ENCODE results near the gene DGCR2.
"Not testable (repeated sequence)": the region's sequence is repeated elsewhere in the genome, so short reads cannot be mapped to it uniquely, and the experiment has no call there.

The DGCR2 gene

DNA sequence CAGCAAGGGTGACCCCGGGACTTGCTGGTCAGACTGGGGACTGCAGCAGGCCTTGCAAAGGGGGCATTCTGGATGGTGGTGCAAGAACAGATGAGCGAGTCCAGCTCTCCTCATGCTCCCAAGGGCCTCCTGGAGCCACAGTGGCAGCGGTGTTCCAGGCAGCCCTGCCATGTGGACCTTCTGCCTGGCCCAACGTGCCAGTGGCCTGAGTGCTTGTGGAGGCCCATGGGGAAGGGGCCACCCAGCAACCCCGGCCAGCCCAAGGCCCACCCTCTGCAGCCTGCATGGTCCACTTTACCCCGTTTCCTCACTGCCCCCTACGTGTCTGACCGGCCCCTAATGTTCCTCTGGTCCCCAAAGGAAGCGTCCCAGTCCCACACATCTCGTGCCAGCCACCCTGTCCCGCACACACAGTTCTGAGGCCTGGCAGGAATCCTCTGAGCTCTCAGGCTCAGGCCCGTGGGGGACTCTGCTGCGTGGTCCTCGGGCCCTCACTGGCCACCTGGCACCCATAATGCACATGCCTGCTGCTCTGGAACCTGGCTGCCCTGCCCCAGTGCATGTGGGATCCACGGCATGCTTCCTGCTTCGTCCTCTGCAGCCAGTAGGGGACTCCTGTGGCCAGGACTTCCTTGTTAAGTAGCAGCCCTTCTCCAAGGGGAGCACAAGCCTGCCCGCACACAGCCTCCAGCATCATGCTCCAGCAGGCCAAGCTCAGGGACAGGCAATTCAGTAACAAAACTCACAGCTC is 85.5 kb downstream of the DGCR2 start:
- Histone ChIP-seq H3K36me3 (ENCODE audit: control insufficient read depth in 2 of 2, insufficient read depth in 2 of 2, low read length in 2 of 2) (peaks cover 39 to 43% of the 10 kb centered on the region in 2 donors), H3K4me3 (ENCODE audit: low read length in 2 of 2) (no peak overlapping the region), H3K9ac (ENCODE audit: low read depth in 1 of 2, low read length in 2 of 2) (no peak overlapping the region), H3K4me1 (ENCODE audit: control insufficient read depth in 2 of 2, insufficient read depth in 2 of 2, low read length in 2 of 2) (no peaks in the 10 kb centered on the region), H3K27me3 (ENCODE audit: control insufficient read depth in 2 of 2, insufficient read depth in 2 of 2, low read length in 2 of 2) (no peaks in the 10 kb centered on the region), H3K9me3 (ENCODE audit: control insufficient read depth in 2 of 2, low read length in 2 of 2) (no peaks in the 10 kb centered on the region), H3K27ac (ENCODE audit: low read depth in 2 of 2, low read length in 2 of 2) (no peak overlapping the region)

DNA sequence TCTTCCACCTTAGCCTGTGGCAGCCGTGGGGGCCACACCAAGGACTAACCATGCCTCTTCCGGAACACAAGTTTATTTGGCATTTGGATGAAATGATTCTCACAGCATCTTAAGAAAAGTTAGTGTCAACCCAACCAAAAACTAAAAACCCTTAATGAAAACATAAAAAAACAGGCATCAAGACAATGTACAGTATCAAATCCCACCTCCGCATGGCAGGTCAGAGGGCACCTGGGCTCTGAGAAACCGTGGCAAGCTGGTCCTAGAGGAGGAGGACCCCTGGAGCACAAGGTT is 86.0 kb downstream of the DGCR2 start:
- no peaks in the 10 kb centered on the region for H3K4me1 ChIP-seq (ENCODE audit: control insufficient read depth in 2 of 2, insufficient read depth in 2 of 2, low read length in 2 of 2)
- no peaks in the 10 kb centered on the region for H3K27me3 ChIP-seq (ENCODE audit: control insufficient read depth in 2 of 2, insufficient read depth in 2 of 2, low read length in 2 of 2)
- H3K27ac ChIP-seq (ENCODE audit: low read depth in 2 of 2, low read length in 2 of 2) = no peak overlapping the region

DNA sequence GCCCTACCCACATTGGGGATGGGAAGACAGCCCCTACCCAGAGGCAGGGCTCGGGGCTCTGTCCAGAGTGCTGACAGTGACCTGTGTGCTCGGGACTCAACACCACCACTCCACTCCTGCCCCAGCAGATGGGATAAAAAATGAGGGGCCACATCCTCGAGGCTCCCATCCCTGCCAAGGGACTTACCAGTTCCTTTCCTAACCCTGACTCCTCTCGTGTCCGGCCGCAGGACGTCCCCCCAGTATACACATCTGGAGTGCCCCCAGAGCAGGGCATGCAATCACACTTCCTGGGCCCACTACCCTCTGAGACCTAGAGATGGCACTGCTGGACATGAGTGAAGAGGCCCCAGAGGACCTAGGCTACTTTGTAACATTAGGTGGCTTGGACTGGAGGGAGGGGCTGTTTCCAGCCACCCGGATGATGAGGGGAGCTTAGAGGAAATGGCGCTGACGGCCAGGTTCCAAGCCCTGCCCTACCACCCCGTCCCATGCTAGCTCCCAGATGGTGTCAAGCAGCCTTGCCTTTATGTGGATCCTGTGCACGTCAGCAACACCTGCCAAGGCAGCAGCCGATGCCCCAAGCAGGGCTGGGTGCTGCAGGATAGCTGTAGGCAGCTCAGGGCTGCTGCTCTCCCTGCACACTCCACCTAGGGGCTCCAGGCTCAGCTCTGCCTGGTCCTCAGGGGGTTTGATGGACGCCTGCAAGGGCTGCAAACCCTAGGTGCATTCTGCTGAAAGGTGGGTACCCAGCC is 86.6 kb downstream of the DGCR2 start:
- no peaks in the 10 kb centered on the region for H3K27me3 ChIP-seq (ENCODE audit: control insufficient read depth in 2 of 2, insufficient read depth in 2 of 2, low read length in 2 of 2)
- no peak overlapping the region for H3K27ac ChIP-seq (ENCODE audit: low read depth in 2 of 2, low read length in 2 of 2)
- H3K4me1 ChIP-seq (ENCODE audit: control insufficient read depth in 2 of 2, insufficient read depth in 2 of 2, low read length in 2 of 2) = no peaks in the 10 kb centered on the region
- H3K9me3 ChIP-seq (ENCODE audit: control insufficient read depth in 2 of 2, low read length in 2 of 2) = no peaks in the 10 kb centered on the region
- H3K4me3 ChIP-seq (ENCODE audit: low read length in 2 of 2) = no peak overlapping the region
- no peak overlapping the region for H3K9ac ChIP-seq (ENCODE audit: low read depth in 1 of 2, low read length in 2 of 2)
- H3K36me3 ChIP-seq (ENCODE audit: control insufficient read depth in 2 of 2, insufficient read depth in 2 of 2, low read length in 2 of 2) = peaks cover 29 to 33% of the 10 kb centered on the region in 2 donors

More for the DNA sequence above, 86.0 kb downstream of the DGCR2 start:
- peaks cover 34 to 38% of the 10 kb centered on the region in 2 donors for H3K36me3 ChIP-seq (ENCODE audit: control insufficient read depth in 2 of 2, insufficient read depth in 2 of 2, low read length in 2 of 2)
- no peak overlapping the region for H3K9ac ChIP-seq (ENCODE audit: low read depth in 1 of 2, low read length in 2 of 2)
- no peak overlapping the region for H3K4me3 ChIP-seq (ENCODE audit: low read length in 2 of 2)
- no peaks in the 10 kb centered on the region for H3K9me3 ChIP-seq (ENCODE audit: control insufficient read depth in 2 of 2, low read length in 2 of 2)

DNA sequence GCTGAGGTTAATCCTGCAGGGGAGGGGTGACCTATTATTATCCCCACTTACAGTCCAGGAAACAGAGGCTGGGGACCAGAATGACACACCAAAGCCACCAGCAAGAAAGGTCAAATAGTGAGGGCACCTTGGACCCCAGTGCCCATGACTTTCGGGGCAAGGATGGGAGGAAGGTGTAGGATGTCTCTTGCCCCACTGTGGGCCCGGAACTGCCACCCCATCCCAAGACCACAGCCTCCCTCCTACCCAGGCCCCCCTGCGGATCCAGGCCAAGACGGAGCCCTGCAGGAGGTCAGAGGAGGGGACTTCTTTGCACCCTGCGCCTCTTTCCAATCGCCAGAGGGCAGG is 87.1 kb downstream of the DGCR2 start:
- not testable (repeated sequence) for H3K4me1 ChIP-seq (ENCODE audit: control insufficient read depth in 2 of 2, insufficient read depth in 2 of 2, low read length in 2 of 2); H3K27me3 ChIP-seq (ENCODE audit: control insufficient read depth in 2 of 2, insufficient read depth in 2 of 2, low read length in 2 of 2); H3K9me3 ChIP-seq (ENCODE audit: control insufficient read depth in 2 of 2, low read length in 2 of 2); H3K27ac ChIP-seq (ENCODE audit: low read depth in 2 of 2, low read length in 2 of 2); H3K9ac ChIP-seq (ENCODE audit: low read depth in 1 of 2, low read length in 2 of 2); H3K4me3 ChIP-seq (ENCODE audit: low read length in 2 of 2)
- peaks cover 23 to 28% of the 10 kb centered on the region in 2 donors for H3K36me3 ChIP-seq (ENCODE audit: control insufficient read depth in 2 of 2, insufficient read depth in 2 of 2, low read length in 2 of 2)

DNA sequence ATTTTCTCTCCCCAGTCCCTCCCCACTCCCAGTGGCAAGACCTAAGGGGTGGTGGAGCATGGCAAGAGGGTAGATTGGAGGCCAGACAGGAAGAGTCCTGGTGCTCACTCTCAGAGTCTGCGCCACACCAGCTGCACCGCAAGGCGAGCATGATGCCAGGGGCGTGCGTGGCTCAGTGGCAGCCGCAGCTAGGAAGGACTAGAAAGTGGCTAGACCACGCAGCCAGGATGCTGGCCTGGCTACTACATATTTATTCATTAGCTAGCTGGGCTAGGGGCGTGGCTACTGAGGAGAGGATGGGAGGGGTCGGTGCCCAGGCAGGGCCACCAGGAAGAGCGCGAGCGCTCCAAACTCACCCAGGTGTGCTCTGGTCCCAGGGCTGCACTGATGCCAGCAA is 87.5 kb downstream of the DGCR2 start:
- not testable (repeated sequence) for H3K4me3 ChIP-seq (ENCODE audit: low read length in 2 of 2); H3K4me1 ChIP-seq (ENCODE audit: control insufficient read depth in 2 of 2, insufficient read depth in 2 of 2, low read length in 2 of 2); H3K27me3 ChIP-seq (ENCODE audit: control insufficient read depth in 2 of 2, insufficient read depth in 2 of 2, low read length in 2 of 2); H3K27ac ChIP-seq (ENCODE audit: low read depth in 2 of 2, low read length in 2 of 2); H3K9ac ChIP-seq (ENCODE audit: low read depth in 1 of 2, low read length in 2 of 2); H3K9me3 ChIP-seq (ENCODE audit: control insufficient read depth in 2 of 2, low read length in 2 of 2)
- H3K36me3 ChIP-seq (ENCODE audit: control insufficient read depth in 2 of 2, insufficient read depth in 2 of 2, low read length in 2 of 2) = peaks cover 20 to 24% of the 10 kb centered on the region in 2 donors

DNA sequence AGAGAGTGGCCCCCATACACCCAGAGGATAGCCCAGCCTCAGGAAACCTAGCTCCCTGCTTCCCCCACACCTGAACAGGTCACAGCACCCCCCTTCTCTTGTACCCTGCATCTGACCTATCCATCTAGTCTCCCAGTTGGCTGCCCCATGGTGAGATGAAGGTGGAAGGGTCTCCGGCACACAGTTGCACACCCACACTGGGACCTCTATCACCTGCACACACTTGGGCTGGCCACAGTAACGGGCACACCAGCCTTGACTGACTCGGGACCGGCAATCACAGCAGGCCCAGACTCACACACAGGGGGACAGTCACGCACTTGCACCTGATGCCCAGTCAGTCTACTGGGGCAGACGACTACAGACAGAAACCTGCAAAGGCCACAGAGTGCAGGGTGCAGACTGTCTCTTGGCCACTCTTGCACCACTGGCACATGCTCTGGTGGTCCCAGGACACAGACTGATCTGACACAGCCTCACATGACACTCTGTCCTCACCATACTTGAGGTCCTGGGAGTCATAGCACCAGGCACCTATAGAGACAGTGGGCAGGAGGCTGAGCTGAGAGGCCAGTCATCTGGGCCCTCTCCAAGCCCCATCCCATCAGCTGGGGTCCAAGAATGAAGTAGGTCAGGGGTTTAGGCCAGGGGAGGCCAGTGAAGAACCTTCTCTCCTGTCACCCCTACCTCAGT is 88.0 kb downstream of the DGCR2 start:
- H3K9me3 ChIP-seq (ENCODE audit: control insufficient read depth in 2 of 2, low read length in 2 of 2); H3K4me1 ChIP-seq (ENCODE audit: control insufficient read depth in 2 of 2, insufficient read depth in 2 of 2, low read length in 2 of 2); H3K27me3 ChIP-seq (ENCODE audit: control insufficient read depth in 2 of 2, insufficient read depth in 2 of 2, low read length in 2 of 2); H3K9ac ChIP-seq (ENCODE audit: low read depth in 1 of 2, low read length in 2 of 2); H3K4me3 ChIP-seq (ENCODE audit: low read length in 2 of 2); H3K27ac ChIP-seq (ENCODE audit: low read depth in 2 of 2, low read length in 2 of 2): not testable (repeated sequence)
- H3K36me3 ChIP-seq (ENCODE audit: control insufficient read depth in 2 of 2, insufficient read depth in 2 of 2, low read length in 2 of 2) = peaks cover 14 to 19% of the 10 kb centered on the region in 2 donors

GRCh38 chr22:19033568-19033905 is 88.7 kb downstream of the DGCR2 start:
- peaks cover 8 to 14% of the 10 kb centered on the region in 2 donors for H3K36me3 ChIP-seq (ENCODE audit: control insufficient read depth in 2 of 2, insufficient read depth in 2 of 2, low read length in 2 of 2)
- not testable (repeated sequence) for H3K9ac ChIP-seq (ENCODE audit: low read depth in 1 of 2, low read length in 2 of 2); H3K27me3 ChIP-seq (ENCODE audit: control insufficient read depth in 2 of 2, insufficient read depth in 2 of 2, low read length in 2 of 2); H3K4me3 ChIP-seq (ENCODE audit: low read length in 2 of 2); H3K9me3 ChIP-seq (ENCODE audit: control insufficient read depth in 2 of 2, low read length in 2 of 2); H3K27ac ChIP-seq (ENCODE audit: low read depth in 2 of 2, low read length in 2 of 2); H3K4me1 ChIP-seq (ENCODE audit: control insufficient read depth in 2 of 2, insufficient read depth in 2 of 2, low read length in 2 of 2)

DNA sequence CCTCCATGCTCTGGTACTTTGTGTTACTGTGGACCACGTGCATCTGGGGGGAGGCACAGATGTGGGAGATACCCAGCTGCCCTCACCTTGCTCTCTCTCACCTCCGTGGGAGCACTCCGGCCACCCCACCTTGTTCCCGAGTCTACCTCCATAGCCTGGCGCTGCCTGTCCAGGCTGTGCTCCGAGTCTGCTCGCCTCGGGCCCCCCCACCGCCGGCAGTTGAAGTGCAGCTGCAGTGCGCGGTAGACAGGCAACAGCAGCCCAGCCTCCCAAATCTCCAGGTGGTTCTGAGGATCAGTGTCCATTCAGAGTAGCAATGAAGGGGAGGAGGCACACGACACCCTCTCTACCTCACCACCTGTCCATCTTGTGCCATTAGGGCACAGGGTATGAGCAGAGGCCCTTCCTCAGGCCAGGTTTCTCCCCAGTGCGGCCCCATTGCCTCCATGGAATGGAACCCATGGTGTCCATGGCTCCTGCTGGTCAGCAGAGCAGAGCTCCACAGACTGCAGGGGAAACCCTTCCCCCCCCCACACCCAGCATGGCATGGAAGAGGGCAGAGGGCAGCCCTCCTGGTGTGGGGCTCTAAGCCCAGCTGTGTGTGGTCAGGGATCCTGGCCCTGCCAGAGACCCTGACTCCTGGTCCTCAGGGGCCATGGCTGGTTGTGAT is 89.2 kb downstream of the DGCR2 start:
- not testable (repeated sequence) for H3K9ac ChIP-seq (ENCODE audit: low read depth in 1 of 2, low read length in 2 of 2); H3K36me3 ChIP-seq (ENCODE audit: control insufficient read depth in 2 of 2, insufficient read depth in 2 of 2, low read length in 2 of 2); H3K27me3 ChIP-seq (ENCODE audit: control insufficient read depth in 2 of 2, insufficient read depth in 2 of 2, low read length in 2 of 2); H3K4me3 ChIP-seq (ENCODE audit: low read length in 2 of 2); H3K27ac ChIP-seq (ENCODE audit: low read depth in 2 of 2, low read length in 2 of 2); H3K9me3 ChIP-seq (ENCODE audit: control insufficient read depth in 2 of 2, low read length in 2 of 2); H3K4me1 ChIP-seq (ENCODE audit: control insufficient read depth in 2 of 2, insufficient read depth in 2 of 2, low read length in 2 of 2)

- H3K27me3 ChIP-seq (ENCODE audit: control insufficient read depth in 2 of 2, insufficient read depth in 2 of 2, low read length in 2 of 2) = not testable (repeated sequence)
Observed at GRCh38 chr22:19032156-19032785, 89.9 kb downstream of the DGCR2 start.

DNA sequence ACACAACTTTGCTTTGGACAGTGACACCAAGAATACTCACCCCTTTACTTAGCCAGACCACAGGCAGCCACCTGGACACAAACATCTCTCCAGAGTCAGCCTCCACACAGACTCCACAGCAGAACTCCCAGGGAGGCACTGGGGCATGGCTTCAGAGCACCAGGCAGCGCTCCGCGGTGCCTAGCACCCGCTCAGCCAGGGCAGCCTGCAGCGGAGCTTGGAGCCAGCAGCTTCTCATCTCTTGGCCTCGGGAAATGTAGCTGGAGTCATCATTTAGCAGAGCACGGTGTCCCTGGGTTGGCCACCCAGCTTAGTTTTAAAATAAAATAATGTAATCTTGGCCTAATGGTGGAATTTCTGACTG is 91.3 kb downstream of the DGCR2 start:
- H3K4me1 ChIP-seq (ENCODE audit: control insufficient read depth in 2 of 2, insufficient read depth in 2 of 2, low read length in 2 of 2); H3K27ac ChIP-seq (ENCODE audit: low read depth in 2 of 2, low read length in 2 of 2); H3K9ac ChIP-seq (ENCODE audit: low read depth in 1 of 2, low read length in 2 of 2); H3K36me3 ChIP-seq (ENCODE audit: control insufficient read depth in 2 of 2, insufficient read depth in 2 of 2, low read length in 2 of 2); H3K4me3 ChIP-seq (ENCODE audit: low read length in 2 of 2); H3K9me3 ChIP-seq (ENCODE audit: control insufficient read depth in 2 of 2, low read length in 2 of 2); H3K27me3 ChIP-seq (ENCODE audit: control insufficient read depth in 2 of 2, insufficient read depth in 2 of 2, low read length in 2 of 2): not testable (repeated sequence)

More at GRCh38 chr22:19032156-19032785, 89.9 kb downstream of the DGCR2 start:
- not testable (repeated sequence) for H3K27ac ChIP-seq (ENCODE audit: low read depth in 2 of 2, low read length in 2 of 2); H3K9ac ChIP-seq (ENCODE audit: low read depth in 1 of 2, low read length in 2 of 2); H3K4me3 ChIP-seq (ENCODE audit: low read length in 2 of 2); H3K4me1 ChIP-seq (ENCODE audit: control insufficient read depth in 2 of 2, insufficient read depth in 2 of 2, low read length in 2 of 2); H3K9me3 ChIP-seq (ENCODE audit: control insufficient read depth in 2 of 2, low read length in 2 of 2); H3K36me3 ChIP-seq (ENCODE audit: control insufficient read depth in 2 of 2, insufficient read depth in 2 of 2, low read length in 2 of 2)

Measured in mucosa of rectum (tissue), 2 donors.